ENCODE measurements around the gene NPTX1. TPM values are rescaled to one million over a fixed set of nuclear protein-coding genes. Genes with fewer than 3 reads are reported as not detected.

NPTX1 gene
- total RNA-seq, 2 donors from 2014 or later: 0.56 to 0.68 TPM

GRCh38 chr17:80442323-80442659 is 34.1 kb downstream of the NPTX1 start:
- ATAC-seq (ENCODE audit: insufficient number of reproducible peaks, low FRiP score, low read depth) (no peak), DNase-seq (ENCODE audit: low spot score) (no peak)
- no peaks in the 10 kb centered on the region for H3K9me3 ChIP-seq
- H3K4me3 ChIP-seq: no peak overlapping the region
- H3K27me3 ChIP-seq (replicated peaks; ENCODE audit: insufficient read depth): no peaks in the 10 kb centered on the region
- H3K27ac ChIP-seq: no peak overlapping the region
- no peaks in the 10 kb centered on the region for H3K36me3 ChIP-seq
- TF ChIP-seq, protein P1, sequence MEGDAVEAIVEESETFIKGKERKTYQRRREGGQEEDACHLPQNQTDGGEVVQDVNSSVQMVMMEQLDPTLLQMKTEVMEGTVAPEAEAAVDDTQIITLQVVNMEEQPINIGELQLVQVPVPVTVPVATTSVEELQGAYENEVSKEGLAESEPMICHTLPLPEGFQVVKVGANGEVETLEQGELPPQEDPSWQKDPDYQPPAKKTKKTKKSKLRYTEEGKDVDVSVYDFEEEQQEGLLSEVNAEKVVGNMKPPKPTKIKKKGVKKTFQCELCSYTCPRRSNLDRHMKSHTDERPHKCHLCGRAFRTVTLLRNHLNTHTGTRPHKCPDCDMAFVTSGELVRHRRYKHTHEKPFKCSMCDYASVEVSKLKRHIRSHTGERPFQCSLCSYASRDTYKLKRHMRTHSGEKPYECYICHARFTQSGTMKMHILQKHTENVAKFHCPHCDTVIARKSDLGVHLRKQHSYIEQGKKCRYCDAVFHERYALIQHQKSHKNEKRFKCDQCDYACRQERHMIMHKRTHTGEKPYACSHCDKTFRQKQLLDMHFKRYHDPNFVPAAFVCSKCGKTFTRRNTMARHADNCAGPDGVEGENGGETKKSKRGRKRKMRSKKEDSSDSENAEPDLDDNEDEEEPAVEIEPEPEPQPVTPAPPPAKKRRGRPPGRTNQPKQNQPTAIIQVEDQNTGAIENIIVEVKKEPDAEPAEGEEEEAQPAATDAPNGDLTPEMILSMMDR (IDR thresholded peaks at IDR 0.05): no peak
- H3K4me1 ChIP-seq (ENCODE audit: control insufficient read depth in 1 of 2, low read depth in 2 of 2): peaks cover 11 to 32% of the 10 kb centered on the region in 2 donors

- TF ChIP-seq, protein P1 (IDR thresholded peaks at IDR 0.05): no peak
- no peak for DNase-seq (ENCODE audit: low spot score)
- Histone ChIP-seq H3K36me3 (no peaks in the 10 kb centered on the region), H3K4me3 (no peak overlapping the region), H3K27ac (no peak overlapping the region), H3K4me1 (ENCODE audit: control insufficient read depth in 1 of 2, low read depth in 2 of 2) (peaks cover 11 to 32% of the 10 kb centered on the region in 2 donors), H3K27me3 (replicated peaks; ENCODE audit: insufficient read depth) (no peaks in the 10 kb centered on the region), H3K9me3 (no peaks in the 10 kb centered on the region)
- no peak for ATAC-seq (ENCODE audit: insufficient number of reproducible peaks, low FRiP score, low read depth)
These were observed 34.6 kb downstream of the NPTX1 start for GRCh38 chr17:80441598-80442322.

GRCh38 chr17:80441133-80441578 is 35.3 kb downstream of the NPTX1 start:
- ATAC-seq (ENCODE audit: insufficient number of reproducible peaks, low FRiP score, low read depth) (no peak), DNase-seq (ENCODE audit: low spot score) (no peak)
- TF ChIP-seq, protein P1 (IDR thresholded peaks at IDR 0.05): no peak
- Histone ChIP-seq H3K9me3 (no peaks in the 10 kb centered on the region), H3K36me3 (no peaks in the 10 kb centered on the region), H3K27ac (no peak overlapping the region), H3K27me3 (replicated peaks; ENCODE audit: insufficient read depth) (no peaks in the 10 kb centered on the region), H3K4me3 (no peak overlapping the region), H3K4me1 (ENCODE audit: control insufficient read depth in 1 of 2, low read depth in 2 of 2) (peaks cover 11 to 26% of the 10 kb centered on the region in 2 donors)

DNA sequence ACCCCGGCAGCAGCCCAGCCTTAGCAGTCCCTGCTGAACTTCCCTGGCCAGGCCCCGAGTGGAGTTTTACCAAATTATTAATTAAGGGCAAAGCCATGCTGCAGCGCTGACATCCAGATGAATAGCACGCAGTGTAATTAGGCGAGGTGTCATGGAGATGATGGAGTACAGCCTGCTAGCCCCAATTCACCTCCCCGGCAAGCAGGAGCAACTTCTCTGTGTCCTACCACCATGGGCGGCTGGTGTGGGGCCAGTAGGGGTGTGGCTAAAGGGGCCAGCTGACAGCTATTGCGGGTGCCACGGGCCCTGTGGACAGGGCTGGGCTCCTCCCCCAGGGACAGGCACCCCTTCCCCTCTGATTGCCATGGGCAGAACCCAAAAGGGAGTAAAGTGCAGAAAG is 36.9 kb downstream of the NPTX1 start:
- Histone ChIP-seq H3K27ac (no peak overlapping the region), H3K4me3 (no peak overlapping the region), H3K27me3 (replicated peaks; ENCODE audit: insufficient read depth) (no peaks in the 10 kb centered on the region), H3K9me3 (no peaks in the 10 kb centered on the region), H3K4me1 (ENCODE audit: control insufficient read depth in 1 of 2, low read depth in 2 of 2) (peaks cover 11 to 24% of the 10 kb centered on the region in 2 donors), H3K36me3 (no peaks in the 10 kb centered on the region)
- TF ChIP-seq, protein P1 (IDR thresholded peaks at IDR 0.05): no peak
- ATAC-seq (ENCODE audit: insufficient number of reproducible peaks, low FRiP score, low read depth) (no peak), DNase-seq (ENCODE audit: low spot score) (no peak)

GRCh38 chr17:80438806-80439205 is 37.6 kb downstream of the NPTX1 start:
- Histone ChIP-seq H3K9me3 (no peaks in the 10 kb centered on the region), H3K4me3 (no peak overlapping the region), H3K4me1 (ENCODE audit: control insufficient read depth in 1 of 2, low read depth in 2 of 2) (peaks cover 11 to 24% of the 10 kb centered on the region in 2 donors), H3K27me3 (replicated peaks; ENCODE audit: insufficient read depth) (no peaks in the 10 kb centered on the region), H3K27ac (peak overlapping the region; percentile 61 to 71), H3K36me3 (no peaks in the 10 kb centered on the region)
- TF ChIP-seq, protein P1 (IDR thresholded peaks at IDR 0.05): no peak
- no peak for DNase-seq (ENCODE audit: low spot score)
- no peak for ATAC-seq (ENCODE audit: insufficient number of reproducible peaks, low FRiP score, low read depth)

Data from thoracic aorta (tissue), 2 donors.